LHCN-M2 (cell line): ENCODE results near the gene XPR1. TPM values are rescaled to one million over a fixed set of nuclear protein-coding genes. Genes with fewer than 3 reads are reported as not detected.
"Not testable (repeated sequence)": the region's sequence is repeated elsewhere in the genome, so short reads cannot be mapped to it uniquely, and the experiment has no call there.

Source experiments
- DNase-seq: peaks from one replicate; pipeline ENCODE4 v3.0.0-alpha.2; 2012; ENCODE audit warnings: low read depth
- total RNA-seq: library from RNA; depleted of rRNA; stranded (reverse); fragments of >200 nt; gene quantifications from 2 replicates; pipeline ENCODE4 v1.2.3, GENCODE V29; 2014

XPR1 gene
- total RNA-seq, 1 experiment from 2014 or later: 27.0 TPM

GRCh38 chr1:180720753-180721152 is 88.9 kb downstream of the XPR1 start:
- DNase-seq: peak; percentile 26

GRCh38 chr1:180722586-180722985 is 90.8 kb downstream of the XPR1 start:
- DNase-seq: no peak

DNA sequence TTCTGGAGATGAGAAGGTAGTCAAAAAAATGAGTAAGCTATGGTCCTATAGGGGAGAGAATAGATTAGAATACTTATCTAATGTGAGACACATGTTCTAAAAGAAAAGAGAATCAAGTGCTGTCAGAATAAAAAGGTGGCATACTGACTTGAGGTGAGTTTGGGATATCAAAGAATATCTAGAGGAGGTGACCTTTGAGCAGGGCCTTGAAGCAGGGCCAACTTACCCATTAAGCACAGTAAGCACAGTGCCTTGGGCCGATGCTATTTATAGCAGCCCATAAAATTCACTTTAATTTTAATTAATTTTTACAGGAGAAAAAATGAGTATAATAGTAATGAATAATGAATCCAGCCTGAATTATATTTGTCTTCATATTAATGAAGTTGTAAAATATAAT is 92.2 kb downstream of the XPR1 start:
- DNase-seq: no peak

DNA sequence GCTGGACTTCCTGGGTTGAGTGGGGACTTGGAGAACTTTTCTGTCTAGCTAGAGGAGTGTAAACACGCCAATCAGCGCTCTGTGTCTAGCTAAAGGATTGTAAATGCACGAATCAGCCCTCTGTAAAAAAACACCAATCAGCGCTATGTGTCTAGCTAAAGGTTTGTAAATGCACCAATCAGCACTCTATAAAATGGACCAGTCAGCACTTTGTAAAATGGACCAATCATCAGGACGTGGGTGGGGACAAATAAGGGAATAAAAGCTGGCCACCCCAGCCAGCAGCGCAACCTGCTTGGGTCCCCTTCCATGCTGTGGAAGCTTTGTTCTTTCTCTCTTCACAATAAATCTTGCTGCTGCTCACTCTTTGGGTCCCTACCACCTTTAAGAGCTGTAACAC is 94.2 kb downstream of the XPR1 start:
- DNase-seq: not testable (repeated sequence)

DNA sequence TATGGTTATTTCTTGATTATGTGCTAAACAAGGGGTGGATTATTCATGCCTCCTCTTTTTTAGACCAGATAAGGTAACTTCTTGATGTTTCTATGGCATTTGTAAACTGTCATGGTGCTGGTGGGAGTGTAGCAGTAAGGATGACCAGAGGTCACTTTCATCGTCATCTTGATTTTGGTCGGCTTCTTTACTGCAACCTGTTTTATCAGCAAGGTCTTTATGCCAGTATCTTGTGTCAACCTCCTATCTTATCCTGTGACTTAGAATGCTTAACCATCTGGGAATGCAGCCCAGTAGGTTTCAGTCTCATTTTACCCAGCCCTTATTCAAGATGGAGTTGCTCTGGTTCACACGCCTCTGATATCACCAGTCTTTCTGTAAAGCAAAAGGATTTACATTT is 95.9 kb downstream of the XPR1 start:
- not testable (repeated sequence) for DNase-seq

DNA sequence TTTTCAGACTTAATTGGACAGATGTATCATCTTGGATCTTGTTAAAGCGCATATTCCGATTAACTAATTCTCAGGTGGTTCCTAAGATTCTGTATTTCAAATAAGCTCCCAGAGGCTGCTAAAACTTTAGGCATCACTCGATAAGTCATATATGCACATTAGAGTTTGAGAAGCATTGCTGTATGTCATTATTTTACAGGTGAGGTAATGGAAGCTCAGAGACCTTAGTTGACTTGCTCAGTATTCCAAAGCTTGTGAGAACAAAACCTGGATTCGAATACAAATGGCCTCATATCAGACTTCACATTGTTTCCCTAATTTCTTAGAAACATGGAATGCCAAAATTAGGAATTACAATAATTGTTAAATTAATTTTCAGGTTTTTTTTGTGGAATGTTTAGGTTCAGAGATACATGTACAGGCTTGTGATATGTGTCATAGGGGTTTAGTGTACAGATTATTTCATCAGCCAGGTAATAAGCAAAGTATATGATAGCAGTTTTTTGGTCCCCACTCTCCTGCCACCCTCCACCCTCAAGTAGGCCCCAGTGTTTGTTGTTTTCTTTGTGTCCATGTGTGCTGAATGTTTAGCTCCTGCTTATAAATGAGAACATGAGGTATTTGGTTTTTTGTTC is 96.8 kb downstream of the XPR1 start:
- no peak for DNase-seq

DNA sequence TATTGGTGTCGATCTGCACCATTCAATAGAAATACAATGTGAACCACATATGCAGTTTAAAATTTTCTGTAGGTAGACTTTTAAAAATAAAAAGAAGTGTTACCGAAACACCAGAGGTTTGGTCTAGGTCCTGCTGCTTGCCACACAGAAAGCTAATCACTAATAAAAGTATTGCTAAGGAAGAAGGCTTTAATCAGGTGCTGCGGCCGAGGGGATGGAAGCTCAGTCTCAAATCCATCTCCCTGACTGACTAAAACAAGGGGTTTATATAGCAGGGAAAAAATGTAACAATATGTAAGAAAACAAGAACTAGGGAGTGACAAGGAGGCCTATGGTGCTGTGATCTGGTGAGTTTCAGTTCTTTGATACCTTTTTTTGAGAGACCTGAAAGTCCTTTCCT is 99.3 kb downstream of the XPR1 start:
- no peak for DNase-seq

GRCh38 chr1:180732866-180733265 is 101.0 kb downstream of the XPR1 start:
- DNase-seq: no peak

DNA sequence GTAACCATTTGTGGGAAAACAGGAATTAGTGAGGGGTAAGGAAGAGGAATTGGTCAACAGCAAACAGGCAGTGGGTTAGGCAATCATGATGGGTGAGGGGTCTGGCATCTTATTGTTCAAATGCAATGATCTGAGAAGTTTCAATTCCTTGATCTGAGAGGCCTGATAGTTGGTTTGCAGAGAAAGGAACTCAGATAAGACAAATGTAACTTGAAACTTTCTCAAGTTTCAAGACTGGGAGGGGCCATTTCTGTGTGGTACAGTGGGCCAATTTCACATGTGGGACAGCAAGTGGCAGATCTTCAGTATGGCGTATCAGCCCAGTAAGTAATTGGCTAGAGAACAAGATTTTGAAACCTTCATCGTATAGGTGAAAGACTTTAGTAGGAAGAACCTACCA is 102.5 kb downstream of the XPR1 start:
- peak; percentile 4 for DNase-seq

DNA sequence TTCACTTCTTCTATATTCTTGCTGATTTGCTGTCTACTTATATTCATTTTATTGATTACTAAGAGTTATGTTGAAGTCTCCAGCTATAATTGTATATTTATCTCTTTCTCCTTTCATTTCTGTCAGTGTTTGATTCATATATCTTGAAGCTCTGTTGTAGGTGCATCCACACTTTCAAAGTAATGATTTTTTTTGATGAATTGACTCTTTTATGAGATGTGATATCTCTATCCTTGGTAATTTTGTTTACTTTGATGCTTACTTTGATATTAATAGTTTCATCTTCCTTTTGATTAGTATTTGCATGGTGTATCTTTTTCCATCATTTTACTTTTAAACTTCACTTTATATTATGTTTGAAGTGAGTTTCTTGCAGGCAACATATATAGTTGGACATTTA is 110.8 kb downstream of the XPR1 start:
- DNase-seq: no peak

- no peak for DNase-seq
These were observed 112.0 kb downstream of the XPR1 start for GRCh38 chr1:180743868-180744267.

- DNase-seq: no peak
These were observed 113.3 kb downstream of the XPR1 start for GRCh38 chr1:180745098-180745497.

- DNase-seq: no peak
These were observed 120.1 kb downstream of the XPR1 start for GRCh38 chr1:180751921-180752320.

DNA sequence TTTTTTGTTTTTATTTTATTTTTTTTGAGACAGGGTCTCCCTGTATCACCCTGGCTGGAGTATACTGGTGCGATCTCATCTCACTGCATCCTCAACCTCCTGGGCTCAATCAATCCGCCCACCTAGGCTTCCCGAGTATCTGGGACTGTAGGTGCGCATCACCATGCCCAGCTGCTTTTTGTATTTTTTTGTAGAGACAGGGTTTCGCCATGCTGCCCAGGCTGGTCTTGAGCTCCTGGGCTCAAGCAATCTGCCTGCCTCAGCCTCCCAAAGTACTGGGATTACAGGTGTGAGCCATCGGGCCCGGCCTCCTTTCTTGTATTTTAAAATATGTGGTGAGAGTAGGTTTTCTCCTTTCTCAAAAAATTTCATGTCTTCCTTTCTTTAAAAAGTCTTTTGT is 122.6 kb downstream of the XPR1 start:
- no peak for DNase-seq

GRCh38 chr1:180757657-180758056 is 125.8 kb downstream of the XPR1 start:
- DNase-seq: no peak

- peak; percentile 54 for DNase-seq
These were observed 131.0 kb downstream of the XPR1 start for GRCh38 chr1:180762796-180763195.

GRCh38 chr1:180765151-180765550 is 133.3 kb downstream of the XPR1 start:
- no peak for DNase-seq

DNA sequence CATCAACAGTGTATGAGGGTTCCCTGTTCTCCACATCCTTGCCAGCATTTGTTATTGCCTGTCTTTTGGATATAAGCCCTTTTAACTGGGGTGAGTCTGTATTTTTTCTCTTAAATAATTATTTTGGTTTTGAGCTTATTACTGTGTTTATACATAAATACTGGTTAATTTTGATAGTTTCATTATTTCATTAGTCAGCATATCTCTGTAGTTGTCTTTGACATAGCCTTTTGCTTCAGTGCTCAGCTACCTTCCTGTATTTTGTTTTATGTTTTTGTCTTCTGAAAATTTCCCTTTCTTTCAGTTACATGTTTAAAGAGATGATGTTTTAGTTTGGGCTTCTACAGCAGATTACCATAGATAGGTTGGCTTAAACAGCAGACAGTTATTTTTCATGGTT is 138.1 kb downstream of the XPR1 start:
- no peak for DNase-seq

DNA sequence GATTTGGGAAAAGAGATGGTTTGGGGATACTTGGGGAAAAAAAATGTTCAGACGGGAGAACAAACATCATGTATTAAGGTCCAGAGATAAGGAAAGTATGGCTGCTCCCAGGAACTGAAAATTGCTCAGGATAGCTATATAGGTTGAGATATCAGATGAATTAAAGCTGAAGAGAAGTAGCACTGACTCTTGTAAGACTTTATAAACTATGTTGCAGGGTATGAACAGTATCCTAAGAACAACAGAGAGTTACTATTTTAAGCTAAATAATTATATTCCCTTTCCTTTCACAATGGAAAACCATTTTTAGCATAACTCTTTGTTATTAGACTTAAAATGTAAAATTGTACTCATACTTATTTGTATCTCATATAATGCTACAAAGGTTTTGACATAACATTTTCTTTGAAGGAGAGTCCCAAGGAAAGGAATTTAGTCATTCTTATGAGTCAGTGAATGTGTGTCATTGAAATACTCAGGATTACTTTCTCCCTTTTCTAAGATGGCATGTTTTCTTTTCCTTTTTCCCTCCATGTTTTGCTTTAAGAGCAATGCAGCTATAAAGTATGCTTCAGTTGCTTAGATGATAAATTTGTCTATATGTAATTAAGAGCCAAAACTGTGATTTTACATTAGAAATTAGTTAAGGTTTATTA is 141.5 kb downstream of the XPR1 start:
- DNase-seq: peak; percentile 62

- no peak for DNase-seq
These were observed 144.0 kb downstream of the XPR1 start for GRCh38 chr1:180775801-180776200.

DNA sequence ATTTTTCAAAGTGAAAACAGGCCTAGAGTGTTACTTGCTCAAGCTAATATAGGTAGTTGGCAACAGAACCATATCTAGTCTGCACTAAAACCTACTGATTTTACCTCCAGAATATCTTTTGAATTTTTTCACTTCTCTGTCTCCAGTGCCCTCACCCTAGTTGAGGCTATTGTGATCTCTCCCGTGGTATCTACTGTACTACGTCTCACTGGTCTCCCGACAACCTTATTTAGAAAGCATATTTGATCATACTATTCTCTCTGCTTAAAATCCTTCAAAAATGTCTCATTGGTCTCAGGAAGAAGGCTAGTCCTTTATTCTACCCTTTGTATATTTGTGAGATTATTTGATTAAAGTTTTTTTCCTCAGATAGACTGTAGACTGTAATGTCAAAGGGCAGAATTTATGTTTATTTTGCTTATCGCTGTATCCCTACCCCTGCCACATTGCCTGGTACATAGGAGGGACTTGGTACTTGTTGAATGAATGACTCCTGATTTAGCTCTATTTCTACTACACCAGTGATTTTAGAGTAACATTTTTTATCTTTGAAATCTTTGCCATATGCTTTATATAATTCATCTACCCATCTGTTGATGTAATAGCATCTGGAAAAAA is 145.4 kb downstream of the XPR1 start:
- no peak for DNase-seq

GRCh38 chr1:180778782-180779398 is 147.1 kb downstream of the XPR1 start:
- peak; percentile 18 for DNase-seq

- DNase-seq: no peak
These were observed 147.8 kb downstream of the XPR1 start for GRCh38 chr1:180779584-180779983.
